ENCODE data around the gene VDAC1. TPM values are rescaled to one million over a fixed set of nuclear protein-coding genes. Genes with fewer than 3 reads are reported as not detected.

The VDAC1 gene
- total RNA-seq, 1 donor from 2014 or later: 458 TPM

GRCh38 chr5:134000696-134001453, 3.9 kb downstream of the VDAC1 start:
- no peak for DNase-seq (ENCODE audit: missing footprints)
- intact Hi-C loops (cut with DNase I): no loop called here
- ATAC-seq: no peak

- intact Hi-C loops (cut with DNase I): no loop called here
- no peak for DNase-seq (ENCODE audit: missing footprints)
- no peak for ATAC-seq
These were observed 4.7 kb downstream of the VDAC1 start for GRCh38 chr5:134000091-134000511.

GRCh38 chr5:133998807-133999206, 6.0 kb downstream of the VDAC1 start:
- intact Hi-C loops (cut with DNase I): no loop called here
- ATAC-seq (no peak), DNase-seq (ENCODE audit: missing footprints) (no peak)

- no peak for DNase-seq (ENCODE audit: missing footprints)
- no peak for ATAC-seq
- intact Hi-C loops (cut with DNase I): no loop called here
These were observed 6.7 kb downstream of the VDAC1 start for GRCh38 chr5:133998042-133998441.

GRCh38 chr5:133996683-133997252, 8.0 kb downstream of the VDAC1 start:
- intact Hi-C loops (cut with DNase I): no loop called here
- ATAC-seq (no peak), DNase-seq (ENCODE audit: missing footprints) (no peak)

- intact Hi-C loops (cut with DNase I): no loop called here
- DNase-seq (ENCODE audit: missing footprints) (no peak), ATAC-seq (peak; percentile 29)
These were observed 8.8 kb downstream of the VDAC1 start for GRCh38 chr5:133995883-133996563.

- intact Hi-C loops (cut with DNase I): no loop called here
- ATAC-seq (no peak), DNase-seq (ENCODE audit: missing footprints) (no peak)
These were observed 9.4 kb downstream of the VDAC1 start for GRCh38 chr5:133995341-133995740.

GRCh38 chr5:133994990-133995333, 9.8 kb downstream of the VDAC1 start:
- no peak for DNase-seq (ENCODE audit: missing footprints)
- no peak for ATAC-seq
- intact Hi-C loops (cut with DNase I): no loop called here

GRCh38 chr5:133994297-133994989, 10.3 kb downstream of the VDAC1 start:
- ATAC-seq: peak; percentile 47
- no peak for DNase-seq (ENCODE audit: missing footprints)
- intact Hi-C loops (cut with DNase I): no loop called here

GRCh38 chr5:133993185-133993936, 11.4 kb downstream of the VDAC1 start:
- ATAC-seq (no peak), DNase-seq (ENCODE audit: missing footprints) (no peak)
- intact Hi-C loops (cut with DNase I): no loop called here

- intact Hi-C loops (cut with DNase I): loop anchor here (1.0 kb wide), 1 partner anchor 82 kb away; no protein-coding TSS in a partner anchor
- ATAC-seq (peak; percentile 67), DNase-seq (ENCODE audit: missing footprints) (no peak)
These were observed 12.2 kb downstream of the VDAC1 start for GRCh38 chr5:133992429-133993155.

GRCh38 chr5:133991171-133991910, 13.4 kb downstream of the VDAC1 start:
- intact Hi-C loops (cut with DNase I): no loop called here
- ATAC-seq: no peak
- DNase-seq (ENCODE audit: missing footprints): no peak

- no peak for DNase-seq (ENCODE audit: missing footprints)
- intact Hi-C loops (cut with DNase I): no loop called here
- ATAC-seq: no peak
These were observed 14.4 kb downstream of the VDAC1 start for GRCh38 chr5:133990396-133990795.

GRCh38 chr5:133985540-133986180, 19.1 kb downstream of the VDAC1 start:
- DNase-seq (ENCODE audit: missing footprints) (no peak), ATAC-seq (no peak)
- intact Hi-C loops (cut with DNase I): no loop called here

GRCh38 chr5:133983674-133984073, 21.1 kb downstream of the VDAC1 start:
- intact Hi-C loops (cut with DNase I): no loop called here
- DNase-seq (ENCODE audit: missing footprints) (no peak), ATAC-seq (no peak)

GRCh38 chr5:133981714-133982113, 23.1 kb downstream of the VDAC1 start:
- ATAC-seq (no peak), DNase-seq (ENCODE audit: missing footprints) (no peak)
- intact Hi-C loops (cut with DNase I): no loop called here

GRCh38 chr5:133980652-133981051, 24.1 kb downstream of the VDAC1 start:
- intact Hi-C loops (cut with DNase I): no loop called here
- ATAC-seq (no peak), DNase-seq (ENCODE audit: missing footprints) (no peak)

Data from Right ventricle myocardium inferior (tissue), 1 donor.